ENCODE results near the gene C15orf61.

The C15orf61 gene

GRCh38 chr15:67551207-67551743 is 30.3 kb downstream of the C15orf61 start:
- DNase-seq: no peak

GRCh38 chr15:67554580-67554979 is 33.6 kb downstream of the C15orf61 start:
- DNase-seq: no peak

- no peak for DNase-seq
Observed at GRCh38 chr15:67556976-67557570, 36.1 kb downstream of the C15orf61 start.

GRCh38 chr15:67558502-67558901 is 37.6 kb downstream of the C15orf61 start:
- no peak for DNase-seq

DNA sequence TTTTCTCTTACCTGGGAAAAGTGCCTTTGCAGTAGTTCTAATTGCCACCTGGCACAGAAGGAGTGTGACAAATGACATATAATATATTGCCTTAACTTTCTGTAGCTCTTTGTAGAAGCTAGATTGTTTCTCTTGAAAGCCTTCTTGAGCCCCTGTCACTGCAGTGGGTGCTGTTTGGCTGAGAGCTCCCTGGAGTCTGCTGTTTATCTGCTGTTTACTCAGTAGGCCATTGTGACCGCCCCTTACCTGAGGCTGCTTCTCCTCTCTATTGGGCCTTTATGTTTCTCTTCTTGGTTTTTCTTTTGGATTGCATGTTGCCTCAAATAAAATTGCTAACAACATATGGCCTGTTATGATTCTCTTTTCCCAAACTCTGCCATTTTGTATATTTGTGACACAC is 38.2 kb downstream of the C15orf61 start:
- DNase-seq: no peak

DNA sequence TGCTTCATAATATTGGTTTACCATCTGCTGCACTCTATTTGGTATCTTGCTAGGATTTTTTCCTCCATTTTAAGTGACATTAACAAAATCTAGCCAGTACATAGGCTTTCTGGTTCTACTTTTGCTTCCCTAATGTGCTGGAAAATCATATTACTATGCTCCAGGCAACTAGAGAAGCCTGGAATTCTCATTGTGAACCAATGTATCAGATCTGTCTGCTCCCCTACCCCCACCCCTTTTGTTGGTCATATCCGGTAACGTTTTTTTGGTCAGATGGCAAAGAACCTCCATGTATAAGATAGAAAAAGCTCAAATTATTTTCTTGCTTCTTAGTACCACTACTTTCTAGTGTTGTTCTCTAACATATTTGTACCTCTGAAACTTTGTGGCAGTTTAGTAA is 38.6 kb downstream of the C15orf61 start:
- no peak for DNase-seq

DNA sequence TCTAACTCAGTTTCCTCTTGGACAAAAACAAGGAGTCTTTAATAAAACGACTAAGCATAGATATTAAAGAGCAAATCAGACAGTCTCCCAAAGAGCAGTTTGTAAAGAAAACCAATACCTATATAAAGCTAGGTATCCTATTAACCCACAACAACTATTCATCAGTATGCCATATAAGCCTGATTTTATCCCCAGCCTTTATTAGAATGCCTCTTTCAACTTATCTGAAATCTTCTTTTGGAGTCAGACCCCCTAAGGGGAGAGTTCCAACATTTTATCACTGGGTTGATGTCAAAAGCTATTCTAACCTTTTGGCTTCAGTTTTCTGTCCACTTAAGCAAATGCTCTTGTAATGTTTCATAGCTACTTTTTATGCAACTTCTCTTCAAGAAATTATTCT is 39.4 kb downstream of the C15orf61 start:
- DNase-seq: no peak

- DNase-seq: no peak
Observed at GRCh38 chr15:67563092-67563491, 42.2 kb downstream of the C15orf61 start.

- no peak for DNase-seq
Observed at GRCh38 chr15:67564021-67564967, 43.4 kb downstream of the C15orf61 start.

- DNase-seq: no peak
Observed at GRCh38 chr15:67564968-67565345, 44.0 kb downstream of the C15orf61 start.

- DNase-seq: no peak
Observed at GRCh38 chr15:67569668-67570067, 48.7 kb downstream of the C15orf61 start.

DNA sequence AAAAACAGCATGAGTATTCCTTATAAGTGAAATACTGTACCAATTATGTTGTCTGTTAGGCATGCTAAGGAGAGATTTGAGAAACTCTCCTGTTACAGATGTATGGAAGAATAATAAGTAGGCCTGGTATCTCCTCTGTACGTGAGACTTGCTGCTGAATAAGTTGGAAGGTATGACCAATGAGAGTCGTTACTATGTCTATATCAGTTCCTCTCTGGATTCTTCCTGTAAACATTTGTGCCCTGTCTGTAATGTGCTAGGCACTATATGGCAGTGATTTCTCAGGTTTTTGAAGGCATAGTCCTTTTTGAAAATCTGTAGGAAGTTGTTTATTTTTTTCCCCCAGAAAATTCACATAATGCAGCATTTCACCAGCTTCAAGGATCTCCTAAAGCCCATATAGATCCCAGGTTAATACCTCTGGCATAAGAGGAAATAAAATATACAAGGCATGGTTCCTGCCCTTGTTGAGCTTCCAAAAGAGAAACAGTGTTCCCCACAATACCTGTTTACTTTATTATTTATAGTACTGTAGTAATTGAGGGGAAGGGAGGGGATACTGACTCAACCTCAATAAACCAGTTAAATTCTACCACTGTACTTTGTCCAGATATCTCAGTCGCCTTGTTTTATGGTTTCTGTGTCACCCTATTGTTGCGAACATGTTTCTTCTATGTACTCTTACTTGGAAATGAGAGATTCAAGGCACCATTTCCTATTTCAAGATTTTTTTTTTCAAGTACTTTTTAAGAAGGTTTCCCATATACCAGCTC is 50.1 kb downstream of the C15orf61 start:
- DNase-seq: no peak

GRCh38 chr15:67571648-67572415 is 50.9 kb downstream of the C15orf61 start:
- no peak for DNase-seq

- no peak for DNase-seq
Observed at GRCh38 chr15:67573194-67573593, 52.3 kb downstream of the C15orf61 start.

GRCh38 chr15:67575039-67575502 is 54.1 kb downstream of the C15orf61 start:
- no peak for DNase-seq

DNA sequence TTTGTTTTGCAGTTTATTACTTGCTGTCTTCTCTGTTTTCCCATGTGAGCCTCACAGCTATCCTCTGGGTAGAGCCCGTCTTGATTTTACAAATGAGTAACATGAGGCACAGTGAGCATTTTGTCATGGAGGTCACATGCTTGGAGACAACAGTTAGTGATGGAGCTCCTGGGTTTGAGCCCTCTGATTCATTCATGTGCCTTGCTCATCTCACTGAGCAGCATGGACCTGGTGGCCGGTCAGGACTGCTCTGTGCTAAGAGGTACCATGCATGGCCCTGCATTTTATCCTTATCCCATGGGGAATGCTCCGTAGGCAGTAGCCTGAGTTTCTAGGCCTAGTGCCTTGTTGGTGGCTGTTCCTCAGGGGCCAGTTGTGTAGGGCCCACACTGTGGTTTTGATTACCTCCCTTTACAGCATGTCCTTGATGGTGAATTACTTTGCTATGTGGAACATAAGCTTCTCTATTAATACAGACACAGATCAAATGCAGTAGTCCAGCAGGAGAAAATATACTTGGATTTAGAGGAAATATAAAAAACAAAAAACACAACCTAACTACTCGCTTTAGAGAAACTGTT is 57.2 kb downstream of the C15orf61 start:
- DNase-seq: no peak

- no peak for DNase-seq
Observed at GRCh38 chr15:67579164-67579563, 58.2 kb downstream of the C15orf61 start.

All from DMS 273 treated with DMSO at 0.1 percent for 48 hours (cell line).